ENCODE data around the gene PPAN.

Gene PPAN

DNA sequence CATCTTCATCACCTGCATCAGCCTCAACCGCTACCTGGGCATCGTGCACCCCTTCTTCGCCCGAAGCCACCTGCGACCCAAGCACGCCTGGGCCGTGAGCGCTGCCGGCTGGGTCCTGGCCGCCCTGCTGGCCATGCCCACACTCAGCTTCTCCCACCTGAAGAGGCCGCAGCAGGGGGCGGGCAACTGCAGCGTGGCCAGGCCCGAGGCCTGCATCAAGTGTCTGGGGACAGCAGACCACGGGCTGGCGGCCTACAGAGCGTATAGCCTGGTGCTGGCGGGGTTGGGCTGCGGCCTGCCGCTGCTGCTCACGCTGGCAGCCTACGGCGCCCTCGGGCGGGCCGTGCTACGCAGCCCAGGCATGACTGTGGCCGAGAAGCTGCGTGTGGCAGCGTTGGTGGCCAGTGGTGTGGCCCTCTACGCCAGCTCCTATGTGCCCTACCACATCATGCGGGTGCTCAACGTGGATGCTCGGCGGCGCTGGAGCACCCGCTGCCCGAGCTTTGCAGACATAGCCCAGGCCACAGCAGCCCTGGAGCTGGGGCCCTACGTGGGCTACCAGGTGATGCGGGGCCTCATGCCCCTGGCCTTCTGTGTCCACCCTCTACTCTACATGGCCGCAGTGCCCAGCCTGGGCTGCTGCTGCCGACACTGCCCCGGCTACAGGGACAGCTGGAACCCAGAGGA lies 7.9 kb downstream of the PPAN start:
- no peak for DNase-seq

DNA sequence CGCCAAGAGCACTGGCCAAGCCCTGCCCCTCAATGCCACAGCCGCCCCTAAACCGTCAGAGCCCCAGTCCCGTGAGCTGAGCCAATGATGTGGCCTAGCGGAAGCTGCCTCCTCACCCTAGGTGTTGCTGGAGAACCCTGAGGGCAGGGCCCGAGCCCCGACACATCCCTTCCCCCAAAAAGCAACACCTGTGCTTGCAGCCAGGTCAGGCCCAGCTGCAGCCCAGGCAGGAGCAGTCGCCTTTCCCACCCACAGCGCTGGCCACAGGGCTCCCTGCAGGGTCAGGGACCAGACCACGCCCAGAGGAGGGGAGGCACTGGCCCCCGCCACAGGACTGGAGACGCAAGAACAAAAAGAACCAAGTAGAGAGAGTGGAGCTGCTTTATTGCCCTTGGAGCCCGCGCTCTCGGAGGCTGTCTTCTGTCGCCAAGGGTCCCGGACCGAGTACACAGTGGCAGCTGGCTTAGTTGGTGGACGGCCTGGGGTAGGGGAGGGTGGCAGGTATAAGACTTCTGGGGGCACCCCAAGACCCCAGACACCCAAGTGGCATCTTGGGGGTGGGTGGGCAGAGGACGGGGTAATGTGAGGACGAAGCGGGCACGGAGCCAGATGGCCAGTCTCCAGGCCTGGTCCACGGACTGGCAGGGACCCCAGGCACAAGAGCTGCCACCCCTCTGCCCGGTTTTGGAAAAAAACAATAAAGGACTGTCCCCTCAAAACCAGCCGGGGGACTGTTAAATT lies 8.7 kb downstream of the PPAN start:
- no peak for DNase-seq

DNA sequence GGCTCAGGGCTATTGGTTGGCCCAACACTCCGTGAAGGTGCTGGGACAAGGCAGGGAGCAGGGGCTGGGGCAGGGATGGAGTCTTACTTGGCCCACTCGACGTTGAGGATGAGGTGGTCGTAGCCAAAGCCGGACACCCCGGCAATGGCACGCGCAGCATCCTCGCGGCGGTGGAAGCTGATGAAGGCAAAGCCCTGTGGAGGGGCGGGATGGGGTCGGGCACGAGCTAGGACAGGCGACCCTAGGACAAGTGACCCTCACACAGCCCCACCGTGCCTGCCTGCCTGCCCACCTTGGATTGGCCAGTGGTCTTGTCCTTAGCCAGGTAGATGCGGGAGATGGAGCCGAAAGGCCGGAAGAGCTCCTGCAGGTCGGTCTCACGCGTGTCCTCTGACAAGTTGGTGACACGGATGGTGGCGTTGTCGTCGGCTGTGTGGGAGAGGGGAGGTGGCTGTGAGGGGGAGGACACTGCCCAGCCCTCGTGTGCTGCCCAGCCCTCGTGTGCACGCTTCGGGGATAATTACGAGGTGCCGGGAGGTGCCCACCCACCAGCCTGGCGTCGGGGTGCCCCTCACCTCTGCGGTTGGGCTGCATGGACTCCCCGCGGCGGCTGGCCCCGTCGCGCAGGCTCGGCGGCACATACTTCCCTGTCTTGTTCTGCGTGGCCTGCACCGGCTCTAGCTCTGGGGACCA lies 9.4 kb downstream of the PPAN start:
- DNase-seq: no peak

DNA sequence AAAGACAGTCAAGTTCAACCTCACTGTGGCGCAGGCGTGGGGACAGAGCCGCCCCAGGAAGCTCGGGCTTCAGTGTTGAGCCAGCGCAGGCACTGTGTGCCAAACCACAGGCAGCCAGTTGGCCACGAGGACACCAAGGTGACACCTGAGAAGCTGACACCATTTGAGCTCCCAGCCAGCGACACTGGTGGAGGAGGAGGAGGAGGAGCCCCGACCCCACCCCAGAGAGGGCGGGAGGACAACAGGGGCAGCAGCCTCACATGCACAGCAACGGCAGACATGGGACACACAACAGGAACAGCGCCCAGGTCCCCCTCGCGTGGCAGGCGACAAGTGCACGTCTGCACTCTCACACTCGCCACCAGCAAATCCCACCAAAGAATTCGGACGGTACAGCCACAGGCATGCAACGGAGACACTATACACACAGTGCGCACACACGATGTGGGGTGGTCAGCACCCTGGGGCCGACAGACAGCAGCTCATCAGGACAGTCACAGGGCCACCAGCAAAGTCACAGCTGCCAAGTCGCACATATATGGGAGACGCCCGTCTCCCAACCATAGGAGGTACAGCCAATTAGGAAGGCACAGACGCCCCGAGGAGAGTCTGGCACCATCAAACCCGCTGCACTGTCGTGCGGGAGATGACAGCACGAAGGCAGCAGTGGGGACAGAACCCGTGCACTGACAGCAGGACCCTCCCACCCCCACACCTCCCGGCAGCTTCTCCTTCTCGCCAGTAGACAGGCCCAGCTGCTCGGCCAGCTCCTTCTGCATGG lies 10.1 kb downstream of the PPAN start:
- DNase-seq: no peak

DNA sequence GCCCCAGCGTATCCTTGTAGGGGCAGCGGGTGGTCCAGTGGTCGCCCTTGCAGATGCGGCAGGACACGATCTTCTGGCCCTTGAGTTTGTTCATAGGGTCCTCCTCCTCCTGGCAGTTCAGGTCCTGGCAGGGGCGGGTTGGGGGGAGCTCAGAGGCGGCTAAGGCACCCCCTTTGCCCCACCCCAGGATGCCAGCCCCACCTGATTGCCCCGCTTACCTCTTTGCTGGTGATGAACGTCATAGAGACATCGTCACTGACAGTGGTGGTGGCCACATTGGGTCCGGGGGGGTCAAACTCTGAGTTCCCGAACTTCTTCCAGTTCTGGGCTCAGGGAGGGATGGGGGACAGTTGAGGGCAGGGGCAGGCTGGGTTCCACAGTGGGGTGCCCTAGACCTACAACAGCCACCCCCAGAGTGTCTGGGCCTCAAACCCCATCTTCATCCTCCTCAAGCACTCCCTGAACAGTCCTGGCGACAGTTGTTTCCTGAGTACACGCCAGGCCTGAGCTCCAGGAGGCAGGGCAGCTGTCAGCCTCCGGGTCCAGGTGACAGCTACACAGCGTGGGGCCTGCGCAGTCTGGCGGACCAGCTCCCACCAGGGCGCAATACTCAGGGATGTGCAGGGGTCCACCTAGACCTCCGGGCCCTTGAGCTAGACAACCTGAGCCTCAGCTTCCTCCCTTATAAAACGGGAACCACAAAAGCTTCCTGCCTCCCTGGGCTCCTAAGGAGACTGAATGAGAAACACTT lies 10.9 kb downstream of the PPAN start:
- no peak for DNase-seq

DNA sequence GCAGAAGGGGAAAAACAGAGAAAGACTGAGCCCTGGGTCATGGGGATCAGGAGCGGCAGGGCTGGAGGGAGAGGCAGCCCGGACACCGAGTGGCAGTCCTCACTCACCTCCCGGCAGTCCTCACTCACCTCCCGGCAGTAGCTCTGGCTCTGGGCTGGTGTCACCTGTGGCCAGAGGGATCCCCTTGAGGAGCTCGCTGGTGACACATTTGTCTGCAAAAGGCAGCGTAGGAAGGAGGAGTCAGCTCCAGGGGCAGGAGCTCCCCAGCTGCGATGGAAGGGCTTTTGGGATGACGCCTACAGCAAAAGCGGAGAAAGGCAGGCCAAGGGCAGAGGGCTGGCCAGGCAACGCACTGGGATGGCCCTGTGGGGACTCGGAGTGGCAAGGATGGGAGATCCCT lies 12.8 kb downstream of the PPAN start:
- no peak for DNase-seq

DNA sequence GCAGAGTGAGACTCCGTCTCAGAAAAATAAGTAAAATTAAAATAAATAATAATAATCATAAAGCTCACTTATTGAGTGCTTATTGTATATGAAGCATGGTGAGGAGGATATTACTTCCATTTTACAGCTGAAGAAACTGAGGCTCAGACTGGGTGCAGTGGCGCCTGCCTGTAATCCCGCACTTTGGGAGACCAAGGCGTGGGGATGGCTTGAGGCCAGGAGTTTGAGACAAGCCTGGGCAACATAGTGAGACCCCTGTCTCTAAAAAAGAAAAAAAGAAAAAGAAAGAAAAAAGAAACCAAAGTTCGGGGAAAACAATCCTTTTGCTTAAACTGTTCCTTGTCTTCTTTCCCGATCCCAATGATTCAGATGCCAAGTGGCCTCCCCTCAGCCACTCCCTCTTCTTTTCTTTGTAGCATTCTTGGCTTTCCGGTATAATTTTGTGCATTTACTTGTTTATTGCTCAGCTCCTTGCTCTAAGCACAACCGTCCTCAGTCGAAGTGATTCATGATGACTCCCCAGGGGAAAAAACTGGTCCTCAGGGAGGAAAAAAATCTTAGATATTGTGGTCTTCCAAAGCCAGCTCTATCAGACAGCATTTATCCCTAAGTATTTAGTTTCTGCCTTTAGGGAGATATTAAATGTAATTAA lies 14.5 kb downstream of the PPAN start:
- no peak for DNase-seq

DNA sequence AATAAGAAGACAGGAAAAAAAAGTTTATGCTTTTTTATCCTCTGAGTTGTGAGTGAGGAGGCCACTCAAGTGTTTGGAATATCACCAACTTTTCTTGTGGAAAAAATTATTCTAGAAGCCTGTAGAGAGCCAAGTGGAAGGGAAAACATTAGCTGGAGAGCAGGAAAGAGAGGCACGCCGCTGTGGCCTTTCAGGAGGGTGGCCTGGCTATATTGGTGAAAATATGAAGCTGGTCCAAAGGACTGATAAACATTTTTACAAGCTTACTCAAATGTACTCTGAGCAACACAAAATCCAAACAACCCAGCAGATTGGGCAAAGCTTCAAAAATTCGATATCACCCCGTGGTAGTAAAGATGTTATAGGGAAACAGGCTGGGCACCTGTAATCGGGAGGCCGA lies 15.9 kb downstream of the PPAN start:
- DNase-seq: no peak

DNA sequence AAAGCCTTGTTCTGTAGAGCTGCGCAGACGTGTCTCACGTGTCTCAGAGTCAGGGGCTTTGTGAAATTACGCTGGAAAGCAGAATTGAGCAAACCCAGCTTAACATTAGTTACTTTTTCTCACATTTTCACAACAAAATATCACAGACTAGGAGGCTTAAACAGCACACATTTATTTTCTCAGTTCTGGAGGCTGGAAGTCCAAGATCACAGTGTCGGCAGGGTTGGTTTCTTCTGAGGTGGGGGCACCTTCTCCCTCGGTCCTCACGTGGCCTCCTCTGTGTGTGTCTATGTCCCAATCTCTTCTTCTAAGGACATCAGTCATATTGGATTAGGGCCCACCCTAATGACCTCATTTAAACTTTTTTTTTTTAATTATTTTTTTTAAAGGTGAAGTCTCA lies 18.3 kb downstream of the PPAN start:
- no peak for DNase-seq

DNA sequence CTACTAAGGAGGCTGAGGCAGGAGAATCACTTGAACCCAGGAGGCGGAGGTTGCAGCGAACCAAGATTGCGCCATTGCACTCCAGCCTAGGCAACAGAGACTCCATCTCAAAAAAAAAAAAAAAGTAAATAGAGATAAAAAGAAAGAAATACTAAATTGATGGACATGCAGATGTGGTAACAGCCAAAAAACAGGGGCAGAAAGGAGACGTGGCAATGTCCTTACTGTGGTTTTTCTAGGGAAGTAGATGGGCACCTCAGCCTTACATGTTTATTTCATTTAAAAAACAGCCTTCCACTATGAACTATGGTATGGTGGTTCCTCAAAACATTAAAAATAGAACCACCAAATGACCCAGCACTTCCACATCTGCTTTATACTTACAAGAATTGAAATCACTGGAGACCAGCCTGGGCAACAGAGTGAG lies 20.1 kb downstream of the PPAN start:
- no peak for DNase-seq

DNA sequence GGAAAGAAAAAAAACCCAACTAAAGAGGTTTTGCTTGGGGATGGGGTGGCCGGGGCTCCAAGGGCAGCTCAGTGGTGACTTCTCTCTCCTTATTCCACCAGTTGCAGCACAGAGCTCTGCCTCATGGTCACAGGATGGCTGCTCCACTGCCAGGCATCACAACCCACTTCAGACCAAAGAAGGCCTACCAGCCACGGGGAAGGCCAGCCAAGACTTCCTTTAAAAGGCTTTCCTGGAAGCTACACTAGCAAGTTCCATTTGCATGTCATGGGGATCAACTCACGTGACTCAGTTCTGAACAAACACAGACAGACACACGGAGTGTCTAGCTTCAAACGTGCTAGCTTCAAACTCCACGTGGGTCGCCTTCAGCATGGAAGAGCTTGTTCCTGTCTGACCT lies 26.7 kb downstream of the PPAN start:
- DNase-seq: no peak

DNA sequence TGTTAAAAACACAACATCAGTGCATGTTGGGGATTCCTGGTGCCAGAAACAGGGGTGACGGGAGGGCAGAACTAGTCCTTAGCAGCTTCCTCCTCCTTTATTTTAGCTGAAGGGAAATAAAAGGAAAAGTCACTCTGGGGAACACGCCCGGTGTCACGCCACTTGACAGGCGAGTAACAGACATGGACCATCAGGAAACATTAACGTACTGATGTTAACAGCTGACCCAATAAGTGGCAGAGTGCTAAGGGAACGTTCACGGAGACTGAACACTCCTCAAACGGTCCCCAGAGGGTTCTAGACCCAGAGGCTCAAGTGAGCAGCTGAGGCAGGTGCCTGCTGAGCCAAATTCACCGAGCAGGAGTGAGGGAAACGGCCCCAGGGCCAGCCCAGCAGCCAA lies 27.4 kb downstream of the PPAN start:
- no peak for DNase-seq

DNA sequence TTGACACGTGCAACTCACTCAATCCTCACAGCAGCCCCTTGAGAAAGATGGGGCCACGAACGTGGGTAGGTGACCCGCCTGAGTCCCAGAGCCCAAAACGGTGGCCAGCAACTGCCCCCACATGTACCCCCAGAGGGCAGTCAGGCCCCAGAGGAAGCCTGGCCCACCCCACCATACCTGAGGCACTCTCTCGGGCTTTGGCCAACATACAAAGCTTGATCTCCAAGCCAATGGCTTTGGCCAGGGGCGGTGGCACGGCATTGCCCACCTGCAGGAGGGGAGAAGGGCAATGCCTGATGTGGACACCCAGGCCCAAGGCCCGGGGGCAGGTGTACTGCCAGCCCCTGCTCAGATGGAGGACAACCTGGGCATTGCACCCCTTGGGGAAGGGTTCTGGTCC lies 27.9 kb downstream of the PPAN start:
- no peak for DNase-seq

DNA sequence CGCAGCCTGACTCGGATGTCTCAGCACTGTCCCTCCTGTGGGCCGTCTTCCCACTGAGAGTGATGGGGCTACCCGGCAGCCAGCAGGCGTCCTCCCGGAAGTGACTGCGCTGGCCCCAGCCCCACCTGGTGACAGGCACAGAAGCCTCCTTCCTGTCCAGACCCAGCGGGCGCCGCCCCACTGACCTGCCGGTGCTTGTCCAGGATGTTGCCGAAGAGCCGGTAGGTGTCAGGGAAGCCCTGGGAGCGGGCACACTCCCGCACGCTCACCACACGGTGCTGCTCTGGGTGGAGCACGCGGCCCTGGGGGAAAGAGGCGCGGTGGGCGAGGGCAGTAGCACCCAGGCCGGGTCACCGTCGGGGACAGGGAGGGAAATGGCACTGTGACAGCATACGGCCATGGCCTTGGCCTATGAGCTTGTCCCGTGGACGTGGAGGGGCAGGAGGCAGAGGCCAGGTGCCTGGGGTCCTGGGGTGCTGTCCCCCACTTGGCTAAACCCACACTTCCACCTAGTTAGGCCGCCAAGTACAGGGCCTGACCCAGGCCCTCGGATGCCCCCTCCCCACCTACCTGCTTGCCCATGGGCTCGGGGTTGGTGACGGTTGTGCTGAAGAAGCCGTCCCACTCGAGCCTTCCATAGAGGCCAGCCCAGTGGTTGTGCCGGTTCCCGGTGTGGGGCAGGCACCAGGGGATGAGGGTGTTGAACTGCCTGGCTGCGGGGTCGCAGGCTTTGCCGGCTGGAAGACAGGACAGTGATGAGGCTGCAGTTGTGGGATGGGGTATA lies 29.6 kb downstream of the PPAN start:
- DNase-seq: no peak

DNA sequence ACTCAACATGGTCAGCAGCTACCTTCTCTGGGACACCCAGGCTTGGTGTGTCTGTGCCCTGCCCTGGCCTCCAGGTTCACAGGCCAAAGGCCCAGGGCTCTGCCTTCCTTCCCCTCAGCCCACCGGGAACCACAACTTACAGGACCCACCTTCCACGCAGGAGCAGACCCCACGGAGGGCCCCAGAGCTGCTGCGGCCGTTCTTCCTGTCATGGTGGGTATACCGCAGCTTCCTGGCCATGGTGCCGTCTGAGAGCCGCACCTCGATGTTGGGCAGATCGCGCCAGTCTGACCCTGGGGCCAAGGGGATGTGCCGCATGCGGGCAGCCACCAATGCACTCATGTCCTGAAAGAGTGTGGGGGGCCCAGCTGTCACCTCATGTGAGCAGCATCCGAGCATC lies 30.8 kb downstream of the PPAN start:
- DNase-seq: no peak

DNA sequence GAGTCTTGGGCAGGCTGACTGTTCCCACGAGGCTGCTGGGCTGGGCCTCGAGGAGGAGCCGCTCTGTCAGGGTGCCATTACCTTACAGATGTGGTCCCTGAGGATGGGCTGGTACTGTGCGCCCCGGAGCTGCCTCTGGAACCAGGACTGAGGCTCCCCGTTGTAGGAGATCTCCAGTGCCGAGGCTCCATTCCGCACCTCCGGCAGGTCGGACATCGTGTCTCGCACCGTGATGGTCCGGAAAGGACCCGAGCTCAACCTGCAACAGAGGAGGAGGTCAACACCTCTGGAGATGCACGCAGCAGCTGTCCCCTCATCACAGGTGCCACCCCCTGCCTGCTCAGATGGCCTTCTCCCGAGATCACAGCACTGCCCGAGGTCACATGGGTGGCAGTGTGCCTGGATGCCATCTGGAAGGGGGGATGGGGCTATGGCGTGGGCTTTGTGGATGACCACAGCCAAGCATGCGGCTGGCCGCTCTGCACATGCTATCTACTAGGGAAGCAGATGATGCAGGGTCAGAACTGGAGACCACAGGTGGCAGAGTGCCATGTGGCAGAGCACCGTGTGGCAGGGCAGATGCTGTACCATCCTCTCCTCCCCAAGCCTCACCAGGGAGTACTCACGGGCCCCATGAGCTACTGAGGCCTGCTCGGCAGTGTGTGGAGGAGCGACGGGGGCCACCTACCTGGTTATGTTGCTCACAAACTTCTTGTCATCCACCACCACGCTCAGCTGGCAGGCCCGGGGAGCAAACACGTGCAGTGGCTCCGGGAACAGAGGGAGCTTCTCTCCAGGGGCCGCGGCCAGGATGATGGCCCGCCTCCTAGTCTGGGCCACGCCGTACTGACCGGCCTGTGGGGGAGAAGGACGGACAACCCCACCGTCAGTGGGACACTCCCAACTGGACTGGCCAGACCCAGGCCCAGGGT lies 31.9 kb downstream of the PPAN start:
- no peak for DNase-seq

DNA sequence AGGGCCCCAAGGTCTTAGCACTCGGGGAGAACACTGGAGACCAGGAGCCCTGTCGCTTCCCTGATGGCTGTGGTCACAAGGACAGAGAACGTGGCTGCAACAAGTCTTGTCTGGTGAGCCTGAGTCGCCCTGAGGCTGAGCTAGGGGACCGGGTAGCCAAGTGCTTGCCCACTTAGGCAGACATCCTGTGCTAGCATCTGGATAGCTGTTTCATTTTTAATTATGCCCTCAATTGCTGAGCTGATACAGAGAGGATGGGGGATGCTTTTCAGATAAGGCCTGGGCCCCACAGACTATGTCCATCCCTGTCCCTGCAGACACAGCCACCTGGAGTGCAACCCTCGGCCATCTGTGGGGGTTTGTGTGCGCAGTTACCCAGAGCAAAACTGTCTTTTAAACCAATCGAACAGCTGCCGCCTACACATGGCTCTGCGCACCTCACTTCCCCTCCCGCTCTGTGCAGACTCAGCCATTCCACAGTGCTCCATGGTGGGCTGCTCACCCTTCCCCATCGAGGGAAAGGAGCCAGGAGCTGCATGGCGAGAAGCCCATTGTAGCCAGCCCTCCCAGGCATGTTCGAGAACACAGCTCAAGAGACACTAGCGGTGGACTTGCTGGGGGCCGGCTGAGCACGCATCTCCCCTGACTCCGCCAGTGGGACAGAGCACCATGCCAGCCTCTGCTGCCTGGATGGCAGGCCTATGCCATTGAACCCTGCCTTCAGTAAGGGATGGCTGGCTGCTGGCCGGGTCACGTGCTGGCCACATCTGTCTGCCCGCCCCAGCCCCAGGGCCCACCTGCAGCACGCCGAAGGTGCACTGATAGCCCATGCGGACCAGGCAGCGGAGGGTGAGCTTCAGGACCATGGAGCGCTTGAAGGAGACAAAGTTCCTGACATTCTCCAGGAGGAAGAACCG lies 33.0 kb downstream of the PPAN start:
- DNase-seq: no peak

DNA sequence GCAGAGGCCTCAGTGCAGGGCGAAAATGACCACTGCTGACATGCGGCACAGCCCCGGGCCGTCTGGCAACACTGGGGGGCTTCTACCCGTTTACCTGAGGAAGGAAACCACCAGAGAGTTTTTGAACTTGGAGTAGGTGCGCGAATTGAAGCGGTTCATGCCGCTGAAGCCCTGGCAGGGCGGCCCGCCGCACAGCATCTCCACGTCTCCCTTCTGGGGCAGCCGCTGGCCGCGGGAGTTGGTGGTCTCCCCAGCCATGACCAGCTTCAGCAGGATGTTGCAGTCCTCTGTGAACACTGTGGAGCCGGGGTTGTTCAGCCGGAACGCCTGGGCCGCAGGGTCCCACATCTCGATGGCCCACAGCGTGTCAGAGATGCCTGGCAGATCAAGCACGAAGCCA lies 33.8 kb downstream of the PPAN start:
- no peak for DNase-seq

DNA sequence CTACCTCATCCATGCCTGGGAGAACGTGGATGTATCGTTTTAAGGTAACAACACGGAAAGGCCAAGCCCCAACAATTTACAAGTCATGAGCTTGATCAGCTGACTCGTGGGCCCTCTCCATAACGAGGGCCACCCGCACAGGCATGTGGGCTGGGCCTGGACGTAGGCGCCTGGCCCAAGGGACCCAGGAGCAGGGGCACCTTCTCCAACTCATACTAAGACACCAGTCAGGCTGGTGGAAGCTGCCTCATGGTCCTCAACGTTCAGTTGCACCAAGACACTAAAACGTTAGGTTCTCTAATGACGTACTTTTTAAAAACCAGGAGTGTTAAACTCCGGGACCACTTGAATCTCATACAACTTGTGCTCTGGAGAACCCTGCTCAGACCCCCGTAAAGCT lies 35.3 kb downstream of the PPAN start:
- no peak for DNase-seq
